HepG2 (cell line): ENCODE data around the gene SYNJ2. TPM values are rescaled to one million over a fixed set of nuclear protein-coding genes. Genes with fewer than 3 reads are reported as not detected.

Experiments
- ATAC-seq: fragments of 200-7000 bp; cut with Tn5 transposase; 3 replicates; pipeline ENCODE4 v1.9.1; 2020; ENCODE audit warnings: mild to moderate bottlenecking, moderate library complexity
- BruUV-seq: library from RNA; stranded (reverse); fragments of 400-500 nt; replicated peaks from 2 replicates; lab custom pipeline; 2021; lab: Mats Ljungman, UMichigan
- CTCF ChIA-PET: fragments of 300-600 bp; formaldehyde crosslinking; extraction: SDS; loops from one replicate; lab custom pipeline; 2021; ENCODE audit warnings: low total read pairs, inconsistent platforms, low intra/inter-chr PET ratio; lab: Yijun Ruan, JAX
- POLR2A ChIA-PET: fragments of 350-600 bp; sonication (Branson Sonifier 250); formaldehyde crosslinking; loops from one replicate; lab custom pipeline; 2020; ENCODE audit warnings: antibody characterized with exemption, inconsistent platforms; lab: Yijun Ruan, JAX
- DNase-seq: peaks from one replicate; pipeline ENCODE4 v3.0.0-alpha.2; 2015; ENCODE audit warnings: low spot score
- FAIRE-seq: peaks from 3 replicates; lab custom pipeline; 2011; peaks lifted over from hg19 to GRCh38; lab: Jason Lieb, UNC
- H2AFZ ChIP-seq: one replicate; pipeline ENCODE4 v1.6.1; 2011; ENCODE audit warnings: low read length, inconsistent platforms
- H3K27ac ChIP-seq: fragments of 300-600 bp; 3 replicates; pipeline ENCODE4 v1.8.0; 2011; ENCODE audit warnings: mixed run types, mild to moderate bottlenecking, mixed read lengths, low read length, inconsistent platforms; ENCODE audit not compliant: insufficient read depth; ENCODE audit errors: extremely low read length
- H3K27me3 ChIP-seq, 2 experiments: fragments of 200-600 bp in 1 of 2; 2 replicates in 1 of 2; 3 replicates in 1 of 2; pipeline versions ENCODE4 v1.6.0 to v1.8.0; 2011; ENCODE audit warnings: low read length in 2 of 2, mild to moderate bottlenecking in 2 of 2, moderate library complexity in 2 of 2, inconsistent platforms in 1 of 2; ENCODE audit not compliant: insufficient read depth in 2 of 2, control insufficient read depth in 1 of 2
- H3K36me3 ChIP-seq, 2 experiments: fragments of 200-600 bp in 1 of 2; replicated peaks in 1 of 2; 2 replicates in 1 of 2; 3 replicates in 1 of 2; pipeline versions ENCODE4 v1.5.1 to v1.8.0; 2011; ENCODE audit warnings: low read length in 2 of 2, inconsistent platforms in 1 of 2; ENCODE audit not compliant: insufficient read depth in 2 of 2, control insufficient read depth in 1 of 2
- H3K4me1 ChIP-seq: 2 replicates; pipeline ENCODE4 v1.5.1; 2012; ENCODE audit warnings: low read length, inconsistent platforms; ENCODE audit not compliant: insufficient read depth
- H3K4me2 ChIP-seq: 2 replicates; pipeline ENCODE4 v1.6.0; 2011; ENCODE audit warnings: low read depth, low read length, inconsistent platforms
- H3K4me3 ChIP-seq, 3 experiments: fragments of 200-600 bp in 1 of 3; sonication (generic), shearing (Covaris generic) in 1 of 3; replicated peaks in 1 of 3; 2 replicates each; pipeline ENCODE4 v1.5.1; 2011 to 2016; ENCODE audit warnings: low read length in 3 of 3, inconsistent platforms in 2 of 3, low read depth in 2 of 3, mild to moderate bottlenecking in 2 of 3, control low read depth in 1 of 3, mixed read lengths in 1 of 3; ENCODE audit not compliant: insufficient read depth in 1 of 3
- H3K79me2 ChIP-seq: one replicate; pipeline ENCODE4 v1.6.1; 2011; ENCODE audit warnings: low read length, inconsistent platforms; ENCODE audit not compliant: insufficient read depth
- H3K9ac ChIP-seq: 2 replicates; pipeline ENCODE4 v1.6.0; 2011; ENCODE audit warnings: mild to moderate bottlenecking, low read depth, low read length, inconsistent platforms; ENCODE audit not compliant: insufficient read depth
- H3K9me3 ChIP-seq: 2 replicates; pipeline ENCODE4 v1.5.1; 2012; ENCODE audit warnings: mild to moderate bottlenecking, low read length
- H4K20me1 ChIP-seq: 2 replicates; pipeline ENCODE4 v1.6.0; 2011; ENCODE audit warnings: inconsistent platforms, mild to moderate bottlenecking, low read length, moderate library complexity; ENCODE audit not compliant: insufficient read depth
- NR3C1 ChIP-seq: sonication (generic); formaldehyde crosslinking; IDR thresholded peaks from 2 replicates; pipeline ENCODE4 v1.4.0; 2020; ENCODE audit warnings: missing genetic modification reagents
- PLSCR1 ChIP-seq: sonication (generic); formaldehyde crosslinking; IDR thresholded peaks from 2 replicates; pipeline ENCODE4 v1.5.0; 2020; ENCODE audit warnings: missing genetic modification reagents, mild to moderate bottlenecking, borderline replicate concordance
- SETDB1 ChIP-seq: sonication (generic); formaldehyde crosslinking; IDR thresholded peaks from 2 replicates; pipeline ENCODE4 v1.5.1; 2020; ENCODE audit warnings: missing genetic modification reagents, mild to moderate bottlenecking, borderline replicate concordance
- SKIL ChIP-seq: sonication (generic); formaldehyde crosslinking; IDR thresholded peaks from 2 replicates; pipeline ENCODE4 v1.8.0; 2022; ENCODE audit warnings: missing genetic modification reagents, mild to moderate bottlenecking, moderate library complexity, borderline replicate concordance
- THAP9 ChIP-seq: sonication (generic); formaldehyde crosslinking; IDR thresholded peaks from 2 replicates; pipeline ENCODE4; 2020; ENCODE audit warnings: missing genetic modification reagents, mild to moderate bottlenecking, borderline replicate concordance
- TMF1 ChIP-seq: sonication (generic); formaldehyde crosslinking; IDR thresholded peaks from 2 replicates; pipeline ENCODE4 v1.8.1; 2022; ENCODE audit warnings: low read depth, missing genetic modification reagents
- ZBTB49 ChIP-seq: sonication (generic); formaldehyde crosslinking; IDR thresholded peaks from 2 replicates; pipeline ENCODE4 v1.4.0; 2020; ENCODE audit warnings: missing genetic modification reagents, borderline replicate concordance
- ZNF18 ChIP-seq: sonication (generic); formaldehyde crosslinking; IDR thresholded peaks from 2 replicates; pipeline ENCODE4 v1.8.0; 2022; ENCODE audit warnings: mild to moderate bottlenecking, missing genetic modification reagents; ENCODE audit not compliant: insufficient replicate concordance
- ZNF770 ChIP-seq: sonication (generic); formaldehyde crosslinking; IDR thresholded peaks from 2 replicates; pipeline ENCODE4 v1.5.0; 2020; ENCODE audit warnings: mild to moderate bottlenecking, missing genetic modification reagents
- WGBS: methylation state at CpG from one replicate; pipeline ENCODE4 v1.1.6; 2017; ENCODE audit warnings: low lambda C conversion rate; 5-methylcytosine and 5-hydroxymethylcytosine counted together
- in situ Hi-C: cut with HindIII; loops from 2 replicates; pipeline ENCODE4 v1.10.0; 2017; ENCODE audit warnings: low pct_unique_long_range_greater_than_20kb; ENCODE audit not compliant: extremely low pct_ligation_motif_present
- intact Hi-C: fragments of 100-400 bp; cut with micrococcal nuclease; formaldehyde crosslinking; loops from one replicate; pipeline ENCODE4 v1.10.0; 2022; ENCODE audit not compliant: unreplicated experiment
- polyA plus RNA-seq, 8 experiments: library from polyadenylated mRNA; depleted of rRNA in 3 of 8; stranded (reverse) in 7 of 8; unstranded in 1 of 8; fragments of >200 nt; fragmentation: Illumina TruSeq in 4 of 8; extraction: Trizol in 4 of 8; gene quantifications; 2 replicates each; pipeline versions ENCODE4 v1.2.1 to v1.2.3, GENCODE V29; 2011 to 2016; ENCODE audit warnings: low read depth in 4 of 8, missing spikeins in 1 of 8, mixed read lengths in 1 of 8; ENCODE audit not compliant: insufficient read depth in 1 of 8
- total RNA-seq, 5 experiments: library from RNA; depleted of rRNA; stranded (reverse); fragments of >200 nt; fragmentation: Illumina TruSeq; extraction: Trizol; gene quantifications; 2 replicates each; pipeline ENCODE4 v1.2.3, GENCODE V29; 2016; ENCODE audit warnings: low read depth in 1 of 5

SYNJ2 gene
- total and polyA plus RNA-seq, 2 of the 13 experiments (the other 11 are each of a cell fraction or from before 2014, with no cell fraction given): 39.1 to 57.6 TPM

- Histone ChIP-seq H3K36me3 (peaks cover 28 to 45% of the 10 kb centered on the region in 2 experiments), H3K9ac (no peak overlapping the region), H3K4me3 (no peak overlapping the region), H4K20me1 (peaks cover 28% of the 10 kb centered on the region), H2AFZ (no peak overlapping the region), H3K79me2 (peaks cover 96% of the 10 kb centered on the region), H3K4me1 (peaks cover 99% of the 10 kb centered on the region), H3K27me3 (no peaks in the 10 kb centered on the region), H3K9me3 (no peaks in the 10 kb centered on the region), H3K27ac (no peak overlapping the region), H3K4me2 (no peak overlapping the region)
- no TSS peak for BruUV-seq
- POLR2A ChIA-PET: interaction anchor here (1.8 kb wide), 1 partner anchor 10 kb away, joined by 5 read pairs; no protein-coding TSS in a partner anchor
- intact Hi-C loops: no loop called here
- WGBS: 96% methylated on average over 14 of the region's 14 CpGs
- in situ Hi-C loops: no loop called here
- DNase-seq (no peak), FAIRE-seq (no peak), ATAC-seq (no peak)
- CTCF ChIA-PET: no interaction called here
- TF ChIP-seq SKIL: no peak
- no peak for TF ChIP-seq ZNF18 (CRISPR knock-in tag)
- no peak for TF ChIP-seq TMF1
- no peak for TF ChIP-seq PLSCR1 (CRISPR knock-in tag)
- no peak for TF ChIP-seq SETDB1 (CRISPR knock-in tag)
- TF ChIP-seq THAP9: no peak
- TF ChIP-seq ZNF770 (CRISPR knock-in tag): no peak
- no peak for TF ChIP-seq ZBTB49
- TF ChIP-seq NR3C1 (CRISPR knock-in tag): no peak
Measured at GRCh38 chr6:158004701-158005095, 23.0 kb downstream of the SYNJ2 start.
